ENCODE data around the gene NSMCE4A. TPM values are rescaled to one million over a fixed set of nuclear protein-coding genes. Genes with fewer than 3 reads are reported as not detected.

Gene NSMCE4A
- total and polyA plus RNA-seq, 2 of the 4 experiments (the other 2 are of a cell fraction): 13.4 to 33.2 TPM

GRCh38 chr10:121994429-121994941 is 19.5 kb upstream of the NSMCE4A start:
- no peak overlapping the region for H2BK5ac ChIP-seq (ENCODE audit: low read depth, low read length, poor library complexity, severe bottlenecking)
- dilution Hi-C loops (cut with HindIII; ENCODE audit: low sequenced_read_pairs, unreplicated experiment): no loop called here
- no peak for TF ChIP-seq RCOR1 (IDR thresholded peaks at IDR 0.05; ENCODE audit: insufficient replicate concordance, low read length)
- TF ChIP-seq NFE2L2 (IDR thresholded peaks at IDR 0.05; ENCODE audit: low read depth, low read length): no peak
- TF ChIP-seq RFX5 (IDR thresholded peaks at IDR 0.05; ENCODE audit: low read depth, low read length): no peak
- no peak for TF ChIP-seq POLR2A (IDR thresholded peaks at IDR 0.05; ENCODE audit: low read depth, low read length)
- no peak for TF ChIP-seq SMC3 (IDR thresholded peaks at IDR 0.05; ENCODE audit: low read depth, low read length)
- TF ChIP-seq BHLHE40 (IDR thresholded peaks at IDR 0.05; ENCODE audit: low read depth, low read length): no peak
- no peak for TF ChIP-seq CHD1 (IDR thresholded peaks at IDR 0.05; ENCODE audit: low read depth, low read length)
- no peak for TF ChIP-seq ELK1 (IDR thresholded peaks at IDR 0.05; ENCODE audit: borderline replicate concordance, low read depth, low read length)
- no peak for TF ChIP-seq CTCF (conservative IDR thresholded peaks at IDR 0.05; ENCODE audit: low read depth, low read length)
- no peak for TF ChIP-seq MXI1 (IDR thresholded peaks at IDR 0.05; ENCODE audit: borderline replicate concordance, low read depth, low read length)
- no peak for TF ChIP-seq FOS (IDR thresholded peaks at IDR 0.05; ENCODE audit: low read depth, low read length)

More at GRCh38 chr10:121994429-121994941, 19.5 kb upstream of the NSMCE4A start:
- H3K27me3 ChIP-seq (ENCODE audit: control insufficient read depth, insufficient read depth, low read length): peaks cover 15% of the 10 kb centered on the region
- no peak overlapping the region for H3K14ac ChIP-seq (replicated peaks; ENCODE audit: low read depth, low read length)
- H3K79me1 ChIP-seq (ENCODE audit: low read depth in 1 of 2, low read length in 2 of 2): no peaks in the 10 kb centered on the region
- peak overlapping the region; percentile 39 for H2AFZ ChIP-seq (replicated peaks; ENCODE audit: low read length, poor library complexity)
- no peak overlapping the region for H3K23ac ChIP-seq (ENCODE audit: low read depth, low read length)
- in situ Hi-C loops (cut with MboI; ENCODE audit: low sequenced_read_pairs) (no loop called here), intact Hi-C loops (cut with micrococcal nuclease) (no loop called here)
- ATAC-seq (ENCODE audit: low read depth): no peak
- no peak overlapping the region for H2AK9ac ChIP-seq (replicated peaks; ENCODE audit: low read depth, low read length, poor library complexity)
- H3K27ac ChIP-seq (ENCODE audit: insufficient read depth, low read length): no peak overlapping the region
- no peaks in the 10 kb centered on the region for H3K36me3 ChIP-seq (ENCODE audit: control insufficient read depth, insufficient read depth, low read length)
- H2BK120ac ChIP-seq (ENCODE audit: low read depth, low read length): no peak overlapping the region
- no peak overlapping the region for H3K4me2 ChIP-seq (ENCODE audit: low read depth, low read length)
- H3K18ac ChIP-seq (ENCODE audit: low read depth, low read length): no peak overlapping the region
- no peak overlapping the region for H3K56ac ChIP-seq (ENCODE audit: extremely low read depth, insufficient read depth, low read length)
- H4K91ac ChIP-seq (ENCODE audit: insufficient read depth, low read depth, low read length): no peak overlapping the region
- DNase-seq: no peak
- ChIA-PET POLR2A (ENCODE audit: unreplicated experiment) (no interaction called here), CTCF (no interaction called here)
- no peak overlapping the region for H2BK20ac ChIP-seq (ENCODE audit: low read depth, low read length)
- H3K4me1 ChIP-seq (ENCODE audit: control insufficient read depth, insufficient read depth, low read length): no peaks in the 10 kb centered on the region
- no CpG with 5 or more reads among the region's 10 CpGs for WGBS, 2 experiments (ENCODE audit: extremely low coverage in 2 of 2, insufficient read length in 1 of 2)
- H3K4me3 ChIP-seq (ENCODE audit: insufficient read depth, low read depth, low read length): no peak overlapping the region
- no peaks in the 10 kb centered on the region for H3K9me3 ChIP-seq (ENCODE audit: control insufficient read depth, insufficient read depth, low read length)
- no peak overlapping the region for H4K5ac ChIP-seq (ENCODE audit: low read depth, low read length)
- H4K20me1 ChIP-seq (ENCODE audit: insufficient read depth, low read length): no peaks in the 10 kb centered on the region
- no peak overlapping the region for H3K4ac ChIP-seq (ENCODE audit: low read depth, low read length)
- BruUV-seq (replicated peaks): no TSS peak
- H3K9ac ChIP-seq (ENCODE audit: low read depth, low read length): no peak overlapping the region
- H3K9me1 ChIP-seq (ENCODE audit: insufficient read depth, low read length): no peaks in the 10 kb centered on the region
- H2AK5ac ChIP-seq (ENCODE audit: low read depth, low read length): no peak overlapping the region
- no peak overlapping the region for H2BK15ac ChIP-seq (ENCODE audit: low read depth, low read length)
- H4K8ac ChIP-seq (ENCODE audit: low read depth in 2 of 2, low read length in 2 of 2): no peak overlapping the region

Data from IMR-90 (cell line).